HepG2 (cell line): ENCODE measurements around the gene TLR9. TPM values are rescaled to one million over a fixed set of nuclear protein-coding genes. Genes with fewer than 3 reads are reported as not detected.

Source experiments
- ARNT ChIP-seq: fragments of 450-650 bp; IDR thresholded peaks from 2 replicates; pipeline ENCODE4 v1.6.1; 2017
- ATM ChIP-seq: fragments of 450-650 bp; IDR thresholded peaks from 2 replicates; pipeline ENCODE4 v1.7.1; 2017; ENCODE audit warnings: mild to moderate bottlenecking, borderline replicate concordance
- CENPX ChIP-seq: sonication (generic); formaldehyde crosslinking; IDR thresholded peaks from 2 replicates; pipeline ENCODE4 v1.9.0; 2021; ENCODE audit warnings: mild to moderate bottlenecking, missing genetic modification reagents, moderate library complexity
- CREM ChIP-seq, 2 experiments: sonication (generic) in 1 of 2; formaldehyde crosslinking in 1 of 2; IDR thresholded peaks; 2 replicates each; pipeline versions ENCODE4 v1.4.0 to v1.6.1; 2016 to 2020; ENCODE audit warnings: antibody characterized with exemption in 1 of 2, mild to moderate bottlenecking in 1 of 2, missing genetic modification reagents in 1 of 2
- HOXA7 ChIP-seq: sonication (generic); formaldehyde crosslinking; IDR thresholded peaks from 2 replicates; pipeline ENCODE4 v1.8.1; 2022; ENCODE audit warnings: mild to moderate bottlenecking, missing genetic modification reagents, moderate library complexity
- ISL2 ChIP-seq: sonication (generic); formaldehyde crosslinking; IDR thresholded peaks from 2 replicates; pipeline ENCODE4 v1.5.0; 2020; ENCODE audit warnings: missing genetic modification reagents
- MED1 ChIP-seq: sonication (generic); formaldehyde crosslinking; IDR thresholded peaks from 2 replicates; pipeline ENCODE4 v1.4.0; 2020; ENCODE audit warnings: missing genetic modification reagents
- MLLT10 ChIP-seq: sonication (generic); formaldehyde crosslinking; IDR thresholded peaks from 2 replicates; pipeline ENCODE4 v1.4.0; 2020; ENCODE audit warnings: missing genetic modification reagents
- PRDM10 ChIP-seq: sonication (generic); formaldehyde crosslinking; IDR thresholded peaks from 2 replicates; pipeline ENCODE4 v1.4.0; 2020; ENCODE audit warnings: low read depth, missing genetic modification reagents
- SALL1 ChIP-seq: sonication (generic); formaldehyde crosslinking; IDR thresholded peaks from 2 replicates; pipeline ENCODE4 v1.8.0; 2022; ENCODE audit warnings: mild to moderate bottlenecking, missing genetic modification reagents
- SNAPC5 ChIP-seq: sonication (generic); formaldehyde crosslinking; IDR thresholded peaks from 2 replicates; pipeline ENCODE4 v1.8.1; 2023; ENCODE audit warnings: mild to moderate bottlenecking, missing genetic modification reagents, borderline replicate concordance
- SPEN ChIP-seq: sonication (generic); formaldehyde crosslinking; IDR thresholded peaks from 2 replicates; pipeline ENCODE4 v1.5.1; 2020; ENCODE audit warnings: low read depth, mild to moderate bottlenecking, missing genetic modification reagents
- TFDP2 ChIP-seq: sonication (generic); formaldehyde crosslinking; IDR thresholded peaks from 2 replicates; pipeline ENCODE4 v1.4.0; 2020; ENCODE audit warnings: missing genetic modification reagents
- TRIM22 ChIP-seq: fragments of 450-650 bp; IDR thresholded peaks from 2 replicates; pipeline ENCODE4 v1.6.1; 2017
- YEATS2 ChIP-seq: sonication (generic); formaldehyde crosslinking; IDR thresholded peaks from 2 replicates; pipeline ENCODE4 v1.4.0; 2020; ENCODE audit warnings: missing genetic modification reagents, borderline replicate concordance
- ZFP91 ChIP-seq: sonication (generic); formaldehyde crosslinking; IDR thresholded peaks from 2 replicates; pipeline ENCODE4 v1.9.0; 2022; ENCODE audit warnings: missing genetic modification reagents, mild to moderate bottlenecking, borderline replicate concordance
- ZFYVE20 ChIP-seq: sonication (generic); formaldehyde crosslinking; IDR thresholded peaks from 2 replicates; pipeline ENCODE4 v1.8.0; 2023; ENCODE audit warnings: low read depth, mild to moderate bottlenecking, moderate library complexity, missing genetic modification reagents, borderline replicate concordance
- ZNF20 ChIP-seq: sonication (generic); formaldehyde crosslinking; IDR thresholded peaks from 2 replicates; pipeline ENCODE4 v1.4.0; 2020; ENCODE audit warnings: mild to moderate bottlenecking, moderate library complexity, missing genetic modification reagents
- ZNF547 ChIP-seq: sonication (generic); formaldehyde crosslinking; IDR thresholded peaks from 2 replicates; pipeline ENCODE4 v1.5.1; 2020; ENCODE audit warnings: mild to moderate bottlenecking, missing genetic modification reagents
- ZNF550 ChIP-seq: sonication (generic); formaldehyde crosslinking; IDR thresholded peaks from 2 replicates; pipeline ENCODE4 v1.4.0; 2020; ENCODE audit warnings: mild to moderate bottlenecking, missing genetic modification reagents, borderline replicate concordance
- ZNF567 ChIP-seq: sonication (generic); formaldehyde crosslinking; IDR thresholded peaks from 2 replicates; pipeline ENCODE4 v1.8.1; 2023; ENCODE audit warnings: mild to moderate bottlenecking, missing genetic modification reagents, borderline replicate concordance
- ZNF670 ChIP-seq: sonication (generic); formaldehyde crosslinking; IDR thresholded peaks from 2 replicates; pipeline ENCODE4 v1.8.0; 2022; ENCODE audit warnings: mild to moderate bottlenecking, missing genetic modification reagents, borderline replicate concordance
- ZNF839 ChIP-seq: sonication (generic); formaldehyde crosslinking; IDR thresholded peaks from 2 replicates; pipeline ENCODE4 v1.4.0; 2020; ENCODE audit warnings: missing genetic modification reagents, mild to moderate bottlenecking, borderline replicate concordance
- polyA plus RNA-seq, 8 experiments: library from polyadenylated mRNA; depleted of rRNA in 3 of 8; stranded (reverse) in 7 of 8; unstranded in 1 of 8; fragments of >200 nt; fragmentation: Illumina TruSeq in 4 of 8; extraction: Trizol in 4 of 8; gene quantifications; 2 replicates each; pipeline versions ENCODE4 v1.2.1 to v1.2.3, GENCODE V29; 2011 to 2016; ENCODE audit warnings: low read depth in 4 of 8, missing spikeins in 1 of 8, mixed read lengths in 1 of 8; ENCODE audit not compliant: insufficient read depth in 1 of 8
- total RNA-seq, 5 experiments: library from RNA; depleted of rRNA; stranded (reverse); fragments of >200 nt; fragmentation: Illumina TruSeq; extraction: Trizol; gene quantifications; 2 replicates each; pipeline ENCODE4 v1.2.3, GENCODE V29; 2016; ENCODE audit warnings: low read depth in 1 of 5

Gene TLR9
- total and polyA plus RNA-seq, 2 of the 13 experiments (the other 11 are each of a cell fraction or from before 2014, with no cell fraction given): not detected

- TF ChIP-seq ZNF550: no peak
- no peak for TF ChIP-seq ZNF20
- peak; percentile 46; the same call in 1 of the 2 replicates for TF ChIP-seq SNAPC5 (CRISPR knock-in tag)
- TF ChIP-seq MED1 (CRISPR knock-in tag): peak; percentile 75
- peak; percentile 71; the same call in 1 of the 2 replicates for TF ChIP-seq ISL2 (CRISPR knock-in tag)
- TF ChIP-seq SALL1 (CRISPR knock-in tag): peak; percentile 69
- no peak for TF ChIP-seq ZNF839 (CRISPR knock-in tag)
- TF ChIP-seq PRDM10 (CRISPR knock-in tag): no peak; the same call in 1 of the 2 replicates
- no peak for TF ChIP-seq CENPX
- peak; percentile 53; the same call in 1 of the 2 replicates for TF ChIP-seq ZFP91 (CRISPR knock-in tag)
- no peak for TF ChIP-seq ARNT
- no peak for TF ChIP-seq HOXA7
- 0 out of 2 replicates have a peak, but pooled peaks have one; percentile 14 for TF ChIP-seq YEATS2
- no peak for TF ChIP-seq ZNF670 (CRISPR knock-in tag)
- no peak for TF ChIP-seq ZNF547 (CRISPR knock-in tag)
- TF ChIP-seq CREM (IDR thresholded peaks at IDR 0.05): peak; percentile 67; the same call in 1 of the 2 replicates
- TF ChIP-seq CREM (CRISPR knock-in tag; IDR thresholded peaks at IDR 0.05): no peak
- no peak for TF ChIP-seq ZNF567
- no peak for TF ChIP-seq TRIM22
- TF ChIP-seq MLLT10 (CRISPR knock-in tag): no peak
- no peak for TF ChIP-seq TFDP2 (CRISPR knock-in tag)
- peak; percentile 51; the same call in 1 of the 2 replicates for TF ChIP-seq SPEN (CRISPR knock-in tag)
- TF ChIP-seq ZFYVE20 (CRISPR knock-in tag): no peak
- no peak for TF ChIP-seq ATM
These were observed 12.8 kb upstream of the TLR9 start (continued) for GRCh38 chr3:52238193-52238760.
